Endothelial cell of umbilical vein (primary cell): Measurements from ENCODE around the gene NUP35. TPM values are rescaled to one million over a fixed set of nuclear protein-coding genes. Genes with fewer than 3 reads are reported as not detected.

Source experiments
- BruUV-seq: library from RNA; stranded (reverse); fragments of 400-500 nt; replicated peaks from 2 replicates; lab custom pipeline; 2021; lab: Mats Ljungman, UMichigan
- CTCF ChIA-PET: fragments of 300-600, 350-600 bp; sonication (Branson Sonifier 250); formaldehyde crosslinking; loops from one replicate; lab custom pipeline; 2021; ENCODE audit warnings: antibody characterized with exemption, inconsistent platforms; lab: Charles Lee
- POLR2A ChIA-PET: fragments of 300-600, 350-600 bp; sonication (Branson Sonifier 250); formaldehyde crosslinking; loops from one replicate; lab custom pipeline; 2021; ENCODE audit warnings: antibody characterized with exemption, inconsistent platforms; lab: Charles Lee
- DNase-seq: peaks from one replicate; pipeline ENCODE4 v3.0.0-alpha.2; 2011; ENCODE audit warnings: low read depth, low spot score
- FAIRE-seq: peaks from 2 replicates; lab custom pipeline; 2011; peaks lifted over from hg19 to GRCh38; lab: Jason Lieb, UNC
- H2AFZ ChIP-seq: 2 replicates; pipeline ENCODE4 v1.6.0; 2012; ENCODE audit warnings: low read depth, low read length, control low read depth, inconsistent platforms
- H3K27ac ChIP-seq: 2 replicates; pipeline ENCODE4 v1.5.1; 2011; ENCODE audit warnings: low read depth, mild to moderate bottlenecking, control low read depth, low read length, moderate library complexity; ENCODE audit not compliant: insufficient read depth
- H3K27me3 ChIP-seq, 2 experiments: 2 replicates each; pipeline versions ENCODE4 v1.6.0 to v1.6.1; 2011; ENCODE audit warnings: low read length in 2 of 2, mixed read lengths in 1 of 2; ENCODE audit not compliant: control insufficient read depth in 2 of 2, insufficient read depth in 2 of 2
- H3K36me3 ChIP-seq, 2 experiments: 2 replicates in 1 of 2; 3 replicates in 1 of 2; pipeline ENCODE4 v1.5.1; 2011; ENCODE audit warnings: low read length in 2 of 2, mild to moderate bottlenecking in 1 of 2, moderate library complexity in 1 of 2; ENCODE audit not compliant: control insufficient read depth in 2 of 2, insufficient read depth in 2 of 2; ENCODE audit errors: extremely low read depth in 1 of 2
- H3K4me1 ChIP-seq: 3 replicates; pipeline ENCODE4 v1.5.1; 2011; ENCODE audit warnings: mild to moderate bottlenecking, low read length; ENCODE audit not compliant: control insufficient read depth, insufficient read depth; ENCODE audit errors: extremely low read depth
- H3K4me2 ChIP-seq: 2 replicates; pipeline ENCODE4 v1.6.1; 2011; ENCODE audit warnings: low read length, control low read depth, mixed read lengths; ENCODE audit not compliant: insufficient read depth
- H3K4me3 ChIP-seq, 3 experiments: fragments of 200-600 bp in 1 of 3; sonication (generic), shearing (Covaris generic) in 1 of 3; replicated peaks in 1 of 3; 2 replicates each; pipeline ENCODE4 v1.5.1; 2011 to 2016; ENCODE audit warnings: control low read depth in 3 of 3, low read length in 3 of 3, mild to moderate bottlenecking in 2 of 3, inconsistent platforms in 1 of 3, low read depth in 1 of 3, moderate library complexity in 1 of 3; ENCODE audit not compliant: insufficient read depth in 1 of 3
- H3K79me2 ChIP-seq: 2 replicates; pipeline ENCODE4 v1.6.0; 2012; ENCODE audit warnings: low read length, inconsistent platforms; ENCODE audit not compliant: control insufficient read depth, insufficient read depth
- H3K9ac ChIP-seq: replicated peaks from 2 replicates; pipeline ENCODE3; 2011; ENCODE audit warnings: low read length, control low read depth; ENCODE audit not compliant: insufficient read depth; ENCODE audit errors: extremely low read depth
- H3K9me1 ChIP-seq: replicated peaks from 3 replicates; pipeline ENCODE4 v1.6.0; 2011; ENCODE audit warnings: mild to moderate bottlenecking, low read length; ENCODE audit not compliant: control insufficient read depth, insufficient read depth; ENCODE audit errors: extremely low read depth
- H3K9me3 ChIP-seq: replicated peaks from 2 replicates; pipeline ENCODE4 v1.5.1; 2012; ENCODE audit warnings: low read length, inconsistent platforms; ENCODE audit not compliant: control insufficient read depth, insufficient read depth
- H4K20me1 ChIP-seq: replicated peaks from 2 replicates; pipeline ENCODE3; 2011; ENCODE audit warnings: mild to moderate bottlenecking, low read length; ENCODE audit not compliant: control insufficient read depth, insufficient read depth; ENCODE audit errors: extremely low read depth
- EZH2 ChIP-seq: IDR thresholded peaks from 2 replicates; pipeline ENCODE4 v1.6.1; 2012; ENCODE audit warnings: borderline replicate concordance, low read depth, mild to moderate bottlenecking, moderate library complexity, low read length, inconsistent platforms; ENCODE audit not compliant: severe bottlenecking
- FOS ChIP-seq: IDR thresholded peaks from 2 replicates; pipeline ENCODE4 v1.6.1; 2011; ENCODE audit warnings: mild to moderate bottlenecking, low read length, moderate library complexity, borderline replicate concordance; ENCODE audit not compliant: insufficient read depth
- GATA2 ChIP-seq: IDR thresholded peaks from 2 replicates; pipeline ENCODE4 v1.7.0; 2011; ENCODE audit warnings: low read depth, mild to moderate bottlenecking, moderate library complexity, mixed read lengths, low read length; ENCODE audit not compliant: insufficient read length, insufficient read depth
- JUN ChIP-seq: IDR thresholded peaks from 2 replicates; pipeline ENCODE4 v1.6.1; 2011; ENCODE audit warnings: borderline replicate concordance, low read depth; ENCODE audit not compliant: insufficient read length, insufficient read depth
- MYC ChIP-seq: IDR thresholded peaks from one replicate; pipeline ENCODE4 v1.6.1; 2011; ENCODE audit warnings: mild to moderate bottlenecking, low read depth, low read length
- POLR2A ChIP-seq: IDR thresholded peaks from 2 replicates; pipeline ENCODE4 v1.6.1; 2012; ENCODE audit warnings: low read depth, mild to moderate bottlenecking, control low read depth, low read length
- POLR2AphosphoS5 ChIP-seq: IDR thresholded peaks from 2 replicates; pipeline ENCODE4 v1.6.1; 2012; ENCODE audit warnings: low read depth, mild to moderate bottlenecking, control low read depth, low read length, moderate library complexity; ENCODE audit not compliant: insufficient read depth
- dilution Hi-C: fragments of 300-500 bp; cut with MboI; formaldehyde crosslinking; loops from one replicate; pipeline ENCODE4 v1.15.0; 2019; ENCODE audit warnings: low sequenced_read_pairs; ENCODE audit not compliant: extremely low pct_ligation_motif_present
- intact Hi-C: fragments of 100-400 bp; cut with micrococcal nuclease; formaldehyde crosslinking; loops from one replicate; pipeline ENCODE4 v1.10.0; 2022
- polyA plus RNA-seq, 4 experiments: library from polyadenylated mRNA; depleted of rRNA in 3 of 4; stranded (reverse) in 3 of 4; unstranded in 1 of 4; fragments of >200 nt; gene quantifications; 2 replicates each; pipeline versions ENCODE4 v1.2.1 to v1.2.3, GENCODE V29; 2011 to 2012; ENCODE audit warnings: missing spikeins in 1 of 4
- total RNA-seq: library from RNA; stranded (reverse); gene quantifications from 2 replicates; pipeline ENCODE4 v1.2.3, GENCODE V29; 2021
- TF ChIP-seq, protein P1 (sequence below), 2 donors: IDR thresholded peaks; 1 replicate in 1 of 2; 2 replicates in 1 of 2; pipeline ENCODE4 v1.5.1; 2011; ENCODE audit warnings: low read length in 2 of 2, mild to moderate bottlenecking in 2 of 2, moderate library complexity in 2 of 2, control low read depth in 1 of 2, inconsistent platforms in 1 of 2, low read depth in 1 of 2; ENCODE audit not compliant: insufficient read depth in 1 of 2; ENCODE audit errors: extremely low read depth in 1 of 2
- TF ChIP-seq, protein P2 (sequence below): IDR thresholded peaks from 2 replicates; pipeline ENCODE4 v1.6.1; 2011; ENCODE audit not compliant: insufficient read depth, insufficient read length

Gene NUP35
- total and polyA plus RNA-seq, 2 donors (not counting 3 experiments of a cell fraction or from before 2014, with no cell fraction given): 8.4 to 22.1 TPM

DNA sequence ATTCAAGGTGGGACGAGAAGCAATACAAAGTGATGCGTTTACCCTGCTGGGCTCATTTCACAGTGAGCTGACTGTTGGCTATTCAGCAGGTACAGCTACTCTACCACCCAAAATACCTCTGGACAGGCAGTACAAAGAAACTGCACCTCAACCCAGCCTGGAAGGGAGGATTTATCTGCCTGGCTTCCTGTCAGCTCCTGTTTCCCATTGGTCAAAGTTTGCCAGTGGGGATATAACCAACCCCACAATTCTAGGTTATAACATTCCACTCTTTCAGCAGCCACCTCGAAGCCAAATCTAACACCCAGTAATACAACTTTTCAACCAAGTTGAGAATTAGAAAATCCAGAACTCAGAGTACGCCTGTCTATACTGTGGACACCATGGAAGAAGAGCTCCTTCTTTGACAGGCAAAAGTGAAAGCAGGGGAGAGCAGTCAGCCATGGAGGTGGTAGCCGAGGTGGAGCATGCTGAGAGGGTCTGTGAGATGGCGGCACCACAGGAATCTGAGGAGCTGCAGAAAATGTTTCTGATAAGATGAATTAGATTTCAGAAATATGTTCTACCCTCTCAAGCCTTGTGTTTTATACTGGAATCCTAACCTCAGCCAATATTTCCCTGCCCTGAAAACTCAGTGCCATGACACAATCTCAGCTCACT lies 34.9 kb upstream of the NUP35 start:
- H3K9me3 ChIP-seq: no peaks in the 10 kb centered on the region
- no peaks in the 10 kb centered on the region for H3K9me1 ChIP-seq
- H3K4me2 ChIP-seq: no peak overlapping the region
- DNase-seq (no peak), FAIRE-seq (no peak)
- no peaks in the 10 kb centered on the region for H3K36me3 ChIP-seq
- dilution Hi-C loops (no loop called here), intact Hi-C loops (no loop called here)
- H3K27ac ChIP-seq: no peak overlapping the region
- ChIA-PET CTCF (interaction anchor here (1.7 kb wide), 1 partner anchor 18 kb away, joined by 5 read pairs; no protein-coding TSS in a partner anchor), POLR2A (no interaction called here)
- no peaks in the 10 kb centered on the region for H4K20me1 ChIP-seq
- H3K4me3 ChIP-seq: no peak overlapping the region
- no peaks in the 10 kb centered on the region for H3K79me2 ChIP-seq
- no peak overlapping the region for H3K9ac ChIP-seq
- no TSS peak for BruUV-seq
- no peak overlapping the region for H2AFZ ChIP-seq
- no peaks in the 10 kb centered on the region for H3K27me3 ChIP-seq
- TF ChIP-seq MYC (no peak), EZH2 (no peak), POLR2AphosphoS5 (no peak), GATA2 (no peak)
- H3K4me1 ChIP-seq: no peaks in the 10 kb centered on the region

DNA sequence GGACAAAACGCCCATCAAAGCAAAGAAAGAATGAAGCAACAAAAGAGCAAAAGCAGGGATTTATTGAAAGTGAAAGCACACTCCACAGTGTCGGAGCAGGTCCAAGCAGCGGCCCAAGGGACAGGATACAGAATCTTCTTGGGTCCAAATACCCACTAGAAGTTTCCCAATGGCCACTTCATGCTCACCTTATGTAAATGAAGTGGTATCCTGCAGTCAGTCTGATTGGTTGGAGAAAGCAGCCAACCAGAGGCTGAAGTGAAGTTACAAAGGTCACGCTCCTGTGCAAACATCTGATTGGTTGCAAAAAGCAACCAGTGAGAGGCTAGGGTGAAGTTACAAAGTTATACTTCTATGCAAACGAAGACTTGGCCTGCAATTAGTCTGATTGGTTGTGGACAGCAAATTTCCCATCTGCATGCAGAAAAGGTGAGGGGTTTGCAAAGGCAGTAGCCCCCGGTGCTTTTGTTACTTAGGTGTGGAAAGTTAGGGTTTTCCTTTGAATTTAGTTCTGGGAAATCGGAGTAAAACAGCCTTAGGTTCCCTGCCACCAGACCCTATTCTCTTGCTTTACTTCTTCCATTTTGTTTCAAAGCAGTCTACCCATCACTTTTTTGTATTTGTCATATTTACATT lies 32.8 kb upstream of the NUP35 start:
- CTCF ChIA-PET: no interaction called here
- no peak for DNase-seq
- no TSS peak for BruUV-seq

More for the DNA sequence above, 32.8 kb upstream of the NUP35 start:
- Histone ChIP-seq H3K4me2 (no peak overlapping the region), H2AFZ (no peak overlapping the region), H3K36me3 (no peaks in the 10 kb centered on the region), H3K79me2 (no peaks in the 10 kb centered on the region), H3K9me3 (no peaks in the 10 kb centered on the region), H3K9ac (no peak overlapping the region), H3K27ac (no peak overlapping the region), H3K4me1 (no peaks in the 10 kb centered on the region), H3K9me1 (no peaks in the 10 kb centered on the region), H3K4me3 (no peak overlapping the region), H3K27me3 (no peaks in the 10 kb centered on the region), H4K20me1 (no peaks in the 10 kb centered on the region)
- FAIRE-seq: no peak
- intact Hi-C loops (no loop called here), dilution Hi-C loops (no loop called here)
- POLR2A ChIA-PET: no interaction called here
- TF ChIP-seq GATA2 (no peak), MYC (no peak), FOS (no peak), EZH2 (no peak), POLR2AphosphoS5 (no peak), JUN (no peak), POLR2A (no peak)
- TF ChIP-seq, protein P1, sequence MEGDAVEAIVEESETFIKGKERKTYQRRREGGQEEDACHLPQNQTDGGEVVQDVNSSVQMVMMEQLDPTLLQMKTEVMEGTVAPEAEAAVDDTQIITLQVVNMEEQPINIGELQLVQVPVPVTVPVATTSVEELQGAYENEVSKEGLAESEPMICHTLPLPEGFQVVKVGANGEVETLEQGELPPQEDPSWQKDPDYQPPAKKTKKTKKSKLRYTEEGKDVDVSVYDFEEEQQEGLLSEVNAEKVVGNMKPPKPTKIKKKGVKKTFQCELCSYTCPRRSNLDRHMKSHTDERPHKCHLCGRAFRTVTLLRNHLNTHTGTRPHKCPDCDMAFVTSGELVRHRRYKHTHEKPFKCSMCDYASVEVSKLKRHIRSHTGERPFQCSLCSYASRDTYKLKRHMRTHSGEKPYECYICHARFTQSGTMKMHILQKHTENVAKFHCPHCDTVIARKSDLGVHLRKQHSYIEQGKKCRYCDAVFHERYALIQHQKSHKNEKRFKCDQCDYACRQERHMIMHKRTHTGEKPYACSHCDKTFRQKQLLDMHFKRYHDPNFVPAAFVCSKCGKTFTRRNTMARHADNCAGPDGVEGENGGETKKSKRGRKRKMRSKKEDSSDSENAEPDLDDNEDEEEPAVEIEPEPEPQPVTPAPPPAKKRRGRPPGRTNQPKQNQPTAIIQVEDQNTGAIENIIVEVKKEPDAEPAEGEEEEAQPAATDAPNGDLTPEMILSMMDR (IDR thresholded peaks at IDR 0.05; ENCODE audit: extremely low read depth in 1 of 2, insufficient read depth in 1 of 2, low read depth in 1 of 2, low read length in 2 of 2): no peak
- TF ChIP-seq, protein P2, sequence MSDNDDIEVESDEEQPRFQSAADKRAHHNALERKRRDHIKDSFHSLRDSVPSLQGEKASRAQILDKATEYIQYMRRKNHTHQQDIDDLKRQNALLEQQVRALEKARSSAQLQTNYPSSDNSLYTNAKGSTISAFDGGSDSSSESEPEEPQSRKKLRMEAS: no peak
